Measurements from ENCODE around the gene GLS. TPM values are rescaled to one million over a fixed set of nuclear protein-coding genes. Genes with fewer than 3 reads are reported as not detected.

The GLS gene
- total and polyA plus RNA-seq, 2 of the 13 experiments (the other 11 are each of a cell fraction or from before 2014, with no cell fraction given): 78.6 to 183 TPM

DNA sequence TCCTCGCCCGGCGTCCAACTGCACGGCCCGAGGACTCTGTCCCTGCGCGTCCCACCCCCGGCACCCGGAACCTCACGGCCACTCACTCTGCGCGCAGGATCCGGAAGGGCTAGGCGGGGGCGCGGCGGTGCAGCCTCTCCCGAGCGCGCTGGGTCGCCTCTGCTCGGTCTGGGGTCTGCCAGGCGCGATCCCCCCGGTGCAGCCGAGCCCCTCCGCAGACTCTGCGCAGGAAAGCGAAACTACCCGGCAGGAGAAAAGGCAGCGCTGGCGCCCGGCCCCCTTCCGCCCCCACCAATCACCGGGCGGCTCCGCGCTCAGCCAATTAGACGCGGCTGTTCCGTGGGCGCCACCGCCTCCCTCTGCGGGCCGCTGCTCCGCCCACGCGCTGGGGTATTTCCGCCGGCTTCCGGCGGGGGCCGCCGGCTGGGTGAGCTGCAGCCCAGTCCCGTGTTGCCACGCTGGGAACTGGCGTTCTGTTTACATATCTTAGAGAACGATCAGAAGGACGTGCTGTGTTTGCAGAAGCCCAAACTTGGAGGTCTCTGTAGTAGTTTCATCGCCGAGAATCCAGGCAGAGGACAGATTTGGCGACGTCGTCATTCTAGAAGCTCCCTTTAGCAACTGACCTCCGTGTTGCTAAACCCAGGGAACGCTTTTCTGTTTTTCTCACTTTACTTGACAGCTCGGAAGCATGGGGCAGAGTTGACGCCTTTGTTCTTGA lies 133.5 kb downstream of the GLS start, which contains the start of gene STAT1 (continued):
- TF ChIP-seq ZNF496 (CRISPR knock-in tag; IDR thresholded peaks at IDR 0.05; ENCODE audit: insufficient replicate concordance) (no peak), NCOA5 (CRISPR knock-in tag; IDR thresholded peaks at IDR 0.05) (no peak), MIER2 (CRISPR knock-in tag; IDR thresholded peaks at IDR 0.05) (peak; percentile 82; the same call in 1 of the 2 replicates), ZNF292 (CRISPR knock-in tag; IDR thresholded peaks at IDR 0.05; ENCODE audit: borderline replicate concordance, low read depth) (peak; percentile 70; the same call in 1 of the 2 replicates), ZNF552 (CRISPR knock-in tag; IDR thresholded peaks at IDR 0.05; ENCODE audit: borderline replicate concordance) (peak; percentile 76; the same call in 1 of the 2 replicates), ZNF253 (CRISPR knock-in tag; IDR thresholded peaks at IDR 0.05; ENCODE audit: borderline replicate concordance) (peak; percentile 88), MTA3 (CRISPR knock-in tag; IDR thresholded peaks at IDR 0.05) (no peak), ZBTB38 (CRISPR knock-in tag; IDR thresholded peaks at IDR 0.05) (peak; percentile 58), ZFP36L1 (CRISPR knock-in tag; IDR thresholded peaks at IDR 0.05) (peak; percentile 99), ZNF841 (CRISPR knock-in tag; IDR thresholded peaks at IDR 0.05; ENCODE audit: borderline replicate concordance) (no peak), DNMT3B (CRISPR knock-in tag; conservative IDR thresholded peaks at IDR 0.05) (peak; percentile 93), ZNF614 (CRISPR knock-in tag; IDR thresholded peaks at IDR 0.05; ENCODE audit: borderline replicate concordance) (peak; percentile 98), EEA1 (CRISPR knock-in tag; IDR thresholded peaks at IDR 0.05; ENCODE audit: borderline replicate concordance) (peak; percentile 88; the same call in 1 of the 2 replicates), ARID2 (CRISPR knock-in tag; IDR thresholded peaks at IDR 0.05; ENCODE audit: borderline replicate concordance) (peak; percentile 96), FOXJ3 (CRISPR knock-in tag; IDR thresholded peaks at IDR 0.05; ENCODE audit: borderline replicate concordance) (peak; percentile 29; the same call in 1 of the 2 replicates), PTBP1 (IDR thresholded peaks at IDR 0.05; ENCODE audit: low read depth, low read length, poor library complexity, severe bottlenecking) (peak; percentile 82), ZNF484 (CRISPR knock-in tag; IDR thresholded peaks at IDR 0.05; ENCODE audit: borderline replicate concordance, low read depth) (no peak), ZNF207 (IDR thresholded peaks at IDR 0.05; ENCODE audit: borderline replicate concordance) (no peak)
- TF ChIP-seq, protein P1, sequence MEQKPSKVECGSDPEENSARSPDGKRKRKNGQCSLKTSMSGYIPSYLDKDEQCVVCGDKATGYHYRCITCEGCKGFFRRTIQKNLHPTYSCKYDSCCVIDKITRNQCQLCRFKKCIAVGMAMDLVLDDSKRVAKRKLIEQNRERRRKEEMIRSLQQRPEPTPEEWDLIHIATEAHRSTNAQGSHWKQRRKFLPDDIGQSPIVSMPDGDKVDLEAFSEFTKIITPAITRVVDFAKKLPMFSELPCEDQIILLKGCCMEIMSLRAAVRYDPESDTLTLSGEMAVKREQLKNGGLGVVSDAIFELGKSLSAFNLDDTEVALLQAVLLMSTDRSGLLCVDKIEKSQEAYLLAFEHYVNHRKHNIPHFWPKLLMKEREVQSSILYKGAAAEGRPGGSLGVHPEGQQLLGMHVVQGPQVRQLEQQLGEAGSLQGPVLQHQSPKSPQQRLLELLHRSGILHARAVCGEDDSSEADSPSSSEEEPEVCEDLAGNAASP (CRISPR knock-in tag; IDR thresholded peaks at IDR 0.05; ENCODE audit: borderline replicate concordance): peak; percentile 77
- TF ChIP-seq, protein P2, sequence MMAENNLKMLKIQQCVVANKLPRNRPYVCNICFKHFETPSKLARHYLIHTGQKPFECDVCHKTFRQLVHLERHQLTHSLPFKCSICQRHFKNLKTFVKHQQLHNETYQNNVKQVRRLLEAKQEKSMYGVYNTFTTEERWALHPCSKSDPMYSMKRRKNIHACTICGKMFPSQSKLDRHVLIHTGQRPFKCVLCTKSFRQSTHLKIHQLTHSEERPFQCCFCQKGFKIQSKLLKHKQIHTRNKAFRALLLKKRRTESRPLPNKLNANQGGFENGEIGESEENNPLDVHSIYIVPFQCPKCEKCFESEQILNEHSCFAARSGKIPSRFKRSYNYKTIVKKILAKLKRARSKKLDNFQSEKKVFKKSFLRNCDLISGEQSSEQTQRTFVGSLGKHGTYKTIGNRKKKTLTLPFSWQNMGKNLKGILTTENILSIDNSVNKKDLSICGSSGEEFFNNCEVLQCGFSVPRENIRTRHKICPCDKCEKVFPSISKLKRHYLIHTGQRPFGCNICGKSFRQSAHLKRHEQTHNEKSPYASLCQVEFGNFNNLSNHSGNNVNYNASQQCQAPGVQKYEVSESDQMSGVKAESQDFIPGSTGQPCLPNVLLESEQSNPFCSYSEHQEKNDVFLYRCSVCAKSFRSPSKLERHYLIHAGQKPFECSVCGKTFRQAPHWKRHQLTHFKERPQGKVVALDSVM (CRISPR knock-in tag; IDR thresholded peaks at IDR 0.05): peak; percentile 73; the same call in 1 of the 2 replicates
- TF ChIP-seq, protein P3, sequence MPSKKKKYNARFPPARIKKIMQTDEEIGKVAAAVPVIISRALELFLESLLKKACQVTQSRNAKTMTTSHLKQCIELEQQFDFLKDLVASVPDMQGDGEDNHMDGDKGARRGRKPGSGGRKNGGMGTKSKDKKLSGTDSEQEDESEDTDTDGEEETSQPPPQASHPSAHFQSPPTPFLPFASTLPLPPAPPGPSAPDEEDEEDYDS (CRISPR knock-in tag; IDR thresholded peaks at IDR 0.05): peak; percentile 98
- TF ChIP-seq, protein P4, sequence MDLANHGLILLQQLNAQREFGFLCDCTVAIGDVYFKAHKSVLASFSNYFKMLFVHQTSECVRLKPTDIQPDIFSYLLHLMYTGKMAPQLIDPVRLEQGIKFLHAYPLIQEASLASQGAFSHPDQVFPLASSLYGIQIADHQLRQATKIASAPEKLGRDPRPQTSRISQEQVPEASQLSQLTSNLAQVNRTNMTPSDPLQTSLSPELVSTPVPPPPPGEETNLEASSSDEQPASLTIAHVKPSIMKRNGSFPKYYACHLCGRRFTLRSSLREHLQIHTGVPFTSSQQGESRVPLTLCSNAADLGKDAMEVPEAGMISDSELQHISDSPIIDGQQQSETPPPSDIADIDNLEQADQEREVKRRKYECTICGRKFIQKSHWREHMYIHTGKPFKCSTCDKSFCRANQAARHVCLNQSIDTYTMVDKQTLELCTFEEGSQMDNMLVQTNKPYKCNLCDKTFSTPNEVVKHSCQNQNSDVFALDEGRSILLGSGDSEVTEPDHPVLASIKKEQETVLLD (CRISPR knock-in tag; IDR thresholded peaks at IDR 0.05; ENCODE audit: low read depth): peak; percentile 88
- TF ChIP-seq, protein P5, sequence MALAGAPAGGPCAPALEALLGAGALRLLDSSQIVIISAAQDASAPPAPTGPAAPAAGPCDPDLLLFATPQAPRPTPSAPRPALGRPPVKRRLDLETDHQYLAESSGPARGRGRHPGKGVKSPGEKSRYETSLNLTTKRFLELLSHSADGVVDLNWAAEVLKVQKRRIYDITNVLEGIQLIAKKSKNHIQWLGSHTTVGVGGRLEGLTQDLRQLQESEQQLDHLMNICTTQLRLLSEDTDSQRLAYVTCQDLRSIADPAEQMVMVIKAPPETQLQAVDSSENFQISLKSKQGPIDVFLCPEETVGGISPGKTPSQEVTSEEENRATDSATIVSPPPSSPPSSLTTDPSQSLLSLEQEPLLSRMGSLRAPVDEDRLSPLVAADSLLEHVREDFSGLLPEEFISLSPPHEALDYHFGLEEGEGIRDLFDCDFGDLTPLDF (CRISPR knock-in tag; IDR thresholded peaks at IDR 0.05): peak; percentile 83; the same call in 1 of the 2 replicates

All from HepG2 (cell line).